Heart right ventricle (tissue), 16 donors: ENCODE results near the gene RAI1. TPM values are rescaled to one million over a fixed set of nuclear protein-coding genes. Genes with fewer than 3 reads are reported as not detected.

ENCODE experiments used
- ATAC-seq, 8 donors: fragments of 200-7000 bp; cut with Tn5 transposase; one replicate each; pipeline ENCODE4 v1.9.1; 2020; ENCODE audit warnings: mild to moderate bottlenecking in 8 of 8, moderate library complexity in 8 of 8, moderate number of reproducible peaks in 1 of 8
- DNase-seq, 2 donors: peaks; one replicate each; pipeline ENCODE4 v3.0.0-alpha.2; 2020
- H3K27ac ChIP-seq, 10 donors: fragments of 200-600 bp; sonication (generic) in 2 of 10; one replicate each; pipeline versions ENCODE4 v1.5.0 to v1.8.0; 2020 to 2022; ENCODE audit warnings: mild to moderate bottlenecking in 3 of 10
- H3K27me3 ChIP-seq, 7 donors: fragments of 200-600 bp; one replicate each; pipeline ENCODE4 v1.8.0; 2021 to 2022; ENCODE audit warnings: mild to moderate bottlenecking in 2 of 7
- H3K36me3 ChIP-seq, 9 donors: fragments of 200-600 bp; sonication (generic) in 1 of 9; one replicate each; pipeline versions ENCODE4 v1.5.0 to v1.8.0; 2020 to 2022; ENCODE audit warnings: mild to moderate bottlenecking in 2 of 9
- H3K4me1 ChIP-seq, 9 donors: fragments of 200-600 bp; sonication (generic) in 1 of 9; one replicate each; pipeline versions ENCODE4 v1.5.0 to v1.8.0; 2020 to 2022; ENCODE audit warnings: mild to moderate bottlenecking in 4 of 9
- H3K4me3 ChIP-seq, 10 donors: fragments of 200-600 bp; sonication (generic) in 2 of 10; one replicate each; pipeline versions ENCODE4 v1.5.0 to v1.8.0; 2020 to 2022; ENCODE audit warnings: mild to moderate bottlenecking in 7 of 10, moderate library complexity in 2 of 10
- H3K9me3 ChIP-seq, 11 donors: fragments of 200-600 bp in 10 of 11; sonication (generic) in 2 of 11; one replicate each; pipeline versions ENCODE4 v1.5.0 to v1.8.0; 2013 to 2022; ENCODE audit warnings: mild to moderate bottlenecking in 2 of 11, control low read depth in 1 of 11, moderate library complexity in 1 of 11
- CTCF ChIP-seq, 9 donors: fragments of 200-600 bp; sonication (generic) in 2 of 9; IDR thresholded peaks; one replicate each; pipeline versions ENCODE4 v1.5.0 to v1.8.0; 2021 to 2022; ENCODE audit warnings: antibody characterized with exemption in 9 of 9, mild to moderate bottlenecking in 5 of 9, moderate library complexity in 1 of 9
- WGBS, 2 donors: extraction: QIAGEN DNeasy Blood & Tissue Kit; methylation state at CpG; one replicate each; pipeline ENCODE4 v1.1.7; 2013; ENCODE audit warnings: inconsistent platforms in 1 of 2; 5-methylcytosine and 5-hydroxymethylcytosine counted together
- intact Hi-C, 10 donors: fragments of 100-400 bp; cut with DNase I; formaldehyde crosslinking; loops; one replicate each; pipeline versions ENCODE4 v1.11.1 to v1.14.2; 2022
- polyA plus RNA-seq, 2 donors: library from polyadenylated mRNA; stranded (reverse); fragments of 200-250 nt; gene quantifications; one replicate each; pipeline ENCODE4 v1.2.3, GENCODE V29; 2013
- total RNA-seq, 10 donors: library from RNA; stranded (reverse); fragmentation: NEBNext Ultra II Directional in 3 of 10; extraction: Animal tissue kit (Norgen Biotek cat#: 25700) in 3 of 10; gene quantifications; one replicate each; pipeline versions ENCODE4 v1.2.1 to v1.2.4, GENCODE V29; 2021 to 2023
- donor health status: Arrhythmogenic right ventricular cardiomyopathy.
- donor health status: ischemic (EF 13 %, LVEDD 7.1; RV severe dilation, severe dysfunction).
- donor health status: healthy with polysubstance abuse.
- donor health status: DM: no; HTN: yes; CAD: no.
- donor health status: DM: no; HTN: no; CAD: no.
- donor health status: ischemic (EF 25% LVEDD 6.9; RV normal size, moderate dysfunction).
- donor health status: ischemic (EF 25% LVEDD 5.7; RV mildly dilated, moderate dysfunction).
- donor health status: healthy.
- donor health status: DM: yes; HTN: yes; CAD: no.
- donor health status: Ischemic cardiomyopathy.
- donor health status: ischemic (EF 35%, LVEDD 5.7; RV mildly dilated, moderate dysfunction).
- donor health status: nonischemic (EF 11% LVEDD 7.7; RV severe dilation, severe dysfunction).
- donor health status: DM: yes; HTN: yes; CAD: no.
- donor health status: PGD.
- donor health status: ischemic (EF 29% LVEDD 5.4; RV normal size, mild dysfunction).
- donor health status: nonischemic (EF 23%, LVEDD 6.1; RV moderate dilation, normal function).

RAI1 gene
- total and polyA plus RNA-seq, 12 donors: 13.8 to 32.0 (median 19.8) TPM

- peak; percentile 3 to 27 (median 16) for ATAC-seq
- Histone ChIP-seq H3K27me3 (no peaks in the 10 kb centered on the region), H3K4me3 (peak overlapping the region in 7 of 10 donors; percentile 39 to 67 (median 58)), H3K27ac (peak overlapping the region in 8 of 10 donors; percentile 4 to 88 (median 52)), H3K36me3 (peaks cover 0 to 34% (median 9%) of the 10 kb centered on the region in 9 donors), H3K9me3 (no peaks in the 10 kb centered on the region), H3K4me1 (peaks cover 29 to 84% (median 73%) of the 10 kb centered on the region in 9 donors)
- DNase-seq: peak; percentile 61 to 74
- intact Hi-C loops: loop anchor here in 2 of 10 donors (10.0 kb wide), 1 partner anchor 213 kb away; the partner anchor contains the start of genes ATPAF2 (in 2 of the 2) and GID4 (in 2 of the 2)
- WGBS, 2 donors: 19 to 56% methylated on average over 1 of the region's 1 CpG
- no peak for TF ChIP-seq CTCF (IDR thresholded peaks at IDR 0.05)
These were observed 140.9 kb downstream of the RAI1 start for GRCh38 chr17:17822189-17822588.

GRCh38 chr17:17822616-17823015 lies 141.4 kb downstream of the RAI1 start:
- WGBS, 2 donors: 49 to 54% methylated on average over 3 of the region's 3 CpGs
- DNase-seq: no peak
- intact Hi-C loops: loop anchor here in 2 of 10 donors (10.0 kb wide), 1 partner anchor 212 kb away; the partner anchor contains the start of genes ATPAF2 (in 2 of the 2) and GID4 (in 2 of the 2)
- Histone ChIP-seq H3K4me1 (peaks cover 29 to 82% (median 74%) of the 10 kb centered on the region in 9 donors), H3K27me3 (no peaks in the 10 kb centered on the region), H3K27ac (peak overlapping the region in 9 of 10 donors; percentile 4 to 88 (median 50)), H3K4me3 (peak overlapping the region in 9 of 10 donors; percentile 39 to 67 (median 56)), H3K36me3 (peaks cover 0 to 34% (median 9%) of the 10 kb centered on the region in 9 donors), H3K9me3 (no peaks in the 10 kb centered on the region)
- TF ChIP-seq CTCF (IDR thresholded peaks at IDR 0.05): no peak
- ATAC-seq: no peak

- peak; percentile 86 to 94 (median 90) for ATAC-seq
- DNase-seq: peak; percentile 83 to 88
- Histone ChIP-seq H3K4me1 (peaks cover 29 to 78% (median 69%) of the 10 kb centered on the region in 9 donors), H3K9me3 (no peaks in the 10 kb centered on the region), H3K27me3 (no peaks in the 10 kb centered on the region), H3K4me3 (peak overlapping the region; percentile 1 to 67 (median 54)), H3K27ac (peak overlapping the region; percentile 57 to 92 (median 83)), H3K36me3 (peaks cover 0 to 32% (median 9%) of the 10 kb centered on the region in 9 donors)
- no peak for TF ChIP-seq CTCF (IDR thresholded peaks at IDR 0.05)
- intact Hi-C loops: loop anchor here in 2 of 10 donors (10.0 kb wide), 1 partner anchor 211 kb away; the partner anchor contains the start of genes ATPAF2 (in 2 of the 2) and GID4 (in 2 of the 2)
- WGBS, 2 donors: 1% methylated on average over 48 to 69 of the region's 69 CpGs
These were observed 142.3 kb downstream of the RAI1 start for GRCh38 chr17:17823433-17824118.

- H3K27me3 ChIP-seq: no peaks in the 10 kb centered on the region
- peak overlapping the region; percentile 1 to 67 (median 52) for H3K4me3 ChIP-seq
- intact Hi-C loops: loop anchor here in 2 of 10 donors (10.0 kb wide), 1 partner anchor 211 kb away; the partner anchor contains the start of genes ATPAF2 (in 2 of the 2) and GID4 (in 2 of the 2)
- ATAC-seq (peak in 6 of 8 donors; percentile 1 to 38 (median 15)), DNase-seq (no peak)
- H3K9me3 ChIP-seq: no peaks in the 10 kb centered on the region
- H3K4me1 ChIP-seq: peaks cover 29 to 73% (median 64%) of the 10 kb centered on the region in 9 donors
- no peak for TF ChIP-seq CTCF (IDR thresholded peaks at IDR 0.05)
- 19 to 23% methylated on average over 11 of the region's 11 CpGs for WGBS, 2 donors
- peaks cover 0 to 27% (median 3%) of the 10 kb centered on the region in 9 donors for H3K36me3 ChIP-seq
- peak overlapping the region; percentile 57 to 92 (median 83) for H3K27ac ChIP-seq
These were observed 143.0 kb downstream of the RAI1 start for GRCh38 chr17:17824119-17824782.
